ENCODE measurements around the gene UNC119. TPM values are rescaled to one million over a fixed set of nuclear protein-coding genes. Genes with fewer than 3 reads are reported as not detected.

UNC119 gene
- total RNA-seq, 1 experiment from 2014 or later: 68.4 TPM

GRCh38 chr17:28518578-28518977 lies 33.8 kb downstream of the UNC119 start:
- no peak overlapping the region for H3K27ac ChIP-seq (ENCODE audit: low read length)
- no peaks in the 10 kb centered on the region for H3K27me3 ChIP-seq (ENCODE audit: low read length)
- no TSS peak for BruUV-seq (replicated peaks)
- H3K79me2 ChIP-seq (ENCODE audit: low read length): no peaks in the 10 kb centered on the region
- ChIA-PET POLR2A (ENCODE audit: unreplicated experiment) (no interaction called here), CTCF (no interaction called here)
- TF ChIP-seq EZH2phosphoT487 (IDR thresholded peaks at IDR 0.05; ENCODE audit: borderline replicate concordance, low read length): no peak
- TF ChIP-seq, protein P1, sequence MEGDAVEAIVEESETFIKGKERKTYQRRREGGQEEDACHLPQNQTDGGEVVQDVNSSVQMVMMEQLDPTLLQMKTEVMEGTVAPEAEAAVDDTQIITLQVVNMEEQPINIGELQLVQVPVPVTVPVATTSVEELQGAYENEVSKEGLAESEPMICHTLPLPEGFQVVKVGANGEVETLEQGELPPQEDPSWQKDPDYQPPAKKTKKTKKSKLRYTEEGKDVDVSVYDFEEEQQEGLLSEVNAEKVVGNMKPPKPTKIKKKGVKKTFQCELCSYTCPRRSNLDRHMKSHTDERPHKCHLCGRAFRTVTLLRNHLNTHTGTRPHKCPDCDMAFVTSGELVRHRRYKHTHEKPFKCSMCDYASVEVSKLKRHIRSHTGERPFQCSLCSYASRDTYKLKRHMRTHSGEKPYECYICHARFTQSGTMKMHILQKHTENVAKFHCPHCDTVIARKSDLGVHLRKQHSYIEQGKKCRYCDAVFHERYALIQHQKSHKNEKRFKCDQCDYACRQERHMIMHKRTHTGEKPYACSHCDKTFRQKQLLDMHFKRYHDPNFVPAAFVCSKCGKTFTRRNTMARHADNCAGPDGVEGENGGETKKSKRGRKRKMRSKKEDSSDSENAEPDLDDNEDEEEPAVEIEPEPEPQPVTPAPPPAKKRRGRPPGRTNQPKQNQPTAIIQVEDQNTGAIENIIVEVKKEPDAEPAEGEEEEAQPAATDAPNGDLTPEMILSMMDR (conservative IDR thresholded peaks at IDR 0.05; ENCODE audit: low read depth, low read length): no peak
- no peak for TF ChIP-seq EZH2 (IDR thresholded peaks at IDR 0.05; ENCODE audit: low read length, unreplicated experiment)
- no peak overlapping the region for H3K4me2 ChIP-seq (ENCODE audit: low read length)
- H4K20me1 ChIP-seq (ENCODE audit: low read length): no peaks in the 10 kb centered on the region
- DNase-seq (no peak), ATAC-seq (no peak)
- no peaks in the 10 kb centered on the region for H3F3A ChIP-seq (ENCODE audit: low read length, unreplicated experiment)
- no peak overlapping the region for H3K9ac ChIP-seq (ENCODE audit: low read length)
- H2AFZ ChIP-seq (ENCODE audit: low read length): no peak overlapping the region
- no peaks in the 10 kb centered on the region for H3K36me3 ChIP-seq (ENCODE audit: low read depth, low read length)
- intact Hi-C loops (cut with micrococcal nuclease): no loop called here
- no peaks in the 10 kb centered on the region for H3K9me3 ChIP-seq (ENCODE audit: low read length)
- H3K9me2 ChIP-seq (replicated peaks; ENCODE audit: low read length): no peaks in the 10 kb centered on the region
- H3K4me3 ChIP-seq (ENCODE audit: low read length): no peak overlapping the region
- no peaks in the 10 kb centered on the region for H3K4me1 ChIP-seq (ENCODE audit: insufficient read depth, low read length)

DNA sequence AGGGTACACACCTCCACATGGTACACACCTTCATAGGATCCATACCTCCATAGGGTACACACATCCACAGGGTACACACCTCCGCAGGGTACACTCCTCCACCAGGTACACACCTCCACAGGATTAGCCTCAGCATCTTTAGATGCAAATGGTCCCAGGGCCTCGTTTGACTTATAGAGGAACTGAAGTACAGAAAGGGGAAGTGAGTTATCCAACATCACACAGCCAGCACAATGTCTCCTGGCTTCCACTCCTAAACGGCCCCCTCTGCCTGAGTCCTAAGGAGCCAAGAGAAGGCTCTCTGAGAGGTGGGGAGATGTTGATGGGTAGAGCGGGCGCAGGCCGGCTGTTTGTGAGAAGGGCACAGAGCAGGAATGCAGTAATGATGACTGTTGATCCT lies 34.3 kb downstream of the UNC119 start:
- no peak overlapping the region for H3K4me3 ChIP-seq (ENCODE audit: low read length)
- TF ChIP-seq, protein P1 (conservative IDR thresholded peaks at IDR 0.05; ENCODE audit: low read depth, low read length): no peak
- no peak for TF ChIP-seq EZH2phosphoT487 (IDR thresholded peaks at IDR 0.05; ENCODE audit: borderline replicate concordance, low read length)
- no peak for TF ChIP-seq EZH2 (IDR thresholded peaks at IDR 0.05; ENCODE audit: low read length, unreplicated experiment)
- no peaks in the 10 kb centered on the region for H3K36me3 ChIP-seq (ENCODE audit: low read depth, low read length)
- no peaks in the 10 kb centered on the region for H4K20me1 ChIP-seq (ENCODE audit: low read length)
- H3K9me3 ChIP-seq (ENCODE audit: low read length): no peaks in the 10 kb centered on the region
- no peak for DNase-seq
- no TSS peak for BruUV-seq (replicated peaks)
- no peak overlapping the region for H3K27ac ChIP-seq (ENCODE audit: low read length)
- no peaks in the 10 kb centered on the region for H3F3A ChIP-seq (ENCODE audit: low read length, unreplicated experiment)
- no peaks in the 10 kb centered on the region for H3K4me1 ChIP-seq (ENCODE audit: insufficient read depth, low read length)
- no peak overlapping the region for H3K4me2 ChIP-seq (ENCODE audit: low read length)
- H3K9ac ChIP-seq (ENCODE audit: low read length): no peak overlapping the region
- intact Hi-C loops (cut with micrococcal nuclease): no loop called here
- H3K79me2 ChIP-seq (ENCODE audit: low read length): no peaks in the 10 kb centered on the region
- no peak for ATAC-seq
- no peaks in the 10 kb centered on the region for H3K9me2 ChIP-seq (replicated peaks; ENCODE audit: low read length)
- no peaks in the 10 kb centered on the region for H3K27me3 ChIP-seq (ENCODE audit: low read length)
- CTCF ChIA-PET: no interaction called here
- POLR2A ChIA-PET (ENCODE audit: unreplicated experiment): no interaction called here
- H2AFZ ChIP-seq (ENCODE audit: low read length): no peak overlapping the region

DNA sequence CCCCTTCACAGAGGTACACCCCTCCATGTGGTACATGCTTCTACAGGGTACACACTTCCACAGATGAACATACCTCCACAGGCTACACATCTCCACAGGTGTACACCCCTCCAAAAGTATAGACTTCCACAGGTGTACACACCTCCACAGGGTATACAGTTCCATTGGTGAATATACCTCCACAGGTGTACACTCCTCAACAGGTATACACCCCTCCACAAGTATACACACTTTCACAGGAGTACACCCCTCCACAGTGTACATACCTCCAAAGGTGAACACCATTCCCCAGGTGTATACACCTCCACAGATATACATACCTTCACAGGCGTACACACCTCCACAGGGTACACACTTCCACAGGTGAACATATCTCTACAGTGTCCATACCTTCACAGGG lies 36.9 kb downstream of the UNC119 start:
- H3F3A ChIP-seq (ENCODE audit: low read length, unreplicated experiment): no peaks in the 10 kb centered on the region
- H3K9me3 ChIP-seq (ENCODE audit: low read length): no peaks in the 10 kb centered on the region
- no peak overlapping the region for H3K4me2 ChIP-seq (ENCODE audit: low read length)
- H3K27me3 ChIP-seq (ENCODE audit: low read length): no peaks in the 10 kb centered on the region
- TF ChIP-seq, protein P1 (conservative IDR thresholded peaks at IDR 0.05; ENCODE audit: low read depth, low read length): no peak
- TF ChIP-seq EZH2 (IDR thresholded peaks at IDR 0.05; ENCODE audit: low read length, unreplicated experiment): no peak
- no peak for TF ChIP-seq EZH2phosphoT487 (IDR thresholded peaks at IDR 0.05; ENCODE audit: borderline replicate concordance, low read length)
- H3K4me3 ChIP-seq (ENCODE audit: low read length): no peak overlapping the region
- ATAC-seq (no peak), DNase-seq (no peak)
- H3K36me3 ChIP-seq (ENCODE audit: low read depth, low read length): no peaks in the 10 kb centered on the region
- intact Hi-C loops (cut with micrococcal nuclease): no loop called here
- H3K9ac ChIP-seq (ENCODE audit: low read length): no peak overlapping the region
- H3K9me2 ChIP-seq (replicated peaks; ENCODE audit: low read length): no peaks in the 10 kb centered on the region
- H3K79me2 ChIP-seq (ENCODE audit: low read length): no peaks in the 10 kb centered on the region
- no peaks in the 10 kb centered on the region for H3K4me1 ChIP-seq (ENCODE audit: insufficient read depth, low read length)
- BruUV-seq (replicated peaks): no TSS peak
- H4K20me1 ChIP-seq (ENCODE audit: low read length): no peaks in the 10 kb centered on the region
- POLR2A ChIA-PET (ENCODE audit: unreplicated experiment): no interaction called here
- H2AFZ ChIP-seq (ENCODE audit: low read length): no peak overlapping the region
- CTCF ChIA-PET: no interaction called here
- no peak overlapping the region for H3K27ac ChIP-seq (ENCODE audit: low read length)
